NCI-H2171 (cell line): Measurements from ENCODE around the gene SNX4.

Experiments
- DNase-seq: peaks from one replicate; lab custom pipeline; 2025; lab: John Stamatoyannopoulos, UW

Gene SNX4

GRCh38 chr3:125403789-125404188 lies 116.2 kb downstream of the SNX4 start:
- no peak for DNase-seq

GRCh38 chr3:125402639-125403038 lies 117.4 kb downstream of the SNX4 start:
- DNase-seq, result no peak

GRCh38 chr3:125401402-125401801 lies 118.6 kb downstream of the SNX4 start:
- no peak for DNase-seq

- peak; percentile 8 for DNase-seq
Measured at GRCh38 chr3:125398952-125399351, 121.0 kb downstream of the SNX4 start.
